HCT116 (cell line): ENCODE measurements around the gene SAYSD1. TPM values are rescaled to one million over a fixed set of nuclear protein-coding genes. Genes with fewer than 3 reads are reported as not detected.

Source experiments
- ATAC-seq: fragments of 200-7000 bp; cut with Tn5 transposase; 2 replicates; pipeline ENCODE4 v1.9.1; 2020; ENCODE audit warnings: mild to moderate bottlenecking, moderate library complexity
- BruUV-seq: library from RNA; stranded (reverse); fragments of 400-500 nt; replicated peaks from 2 replicates; lab custom pipeline; 2021; lab: Mats Ljungman, UMichigan
- CTCF ChIA-PET: fragments of 300-600 bp; sonication (Branson Sonifier 250); formaldehyde crosslinking; loops from one replicate; lab custom pipeline; 2021; ENCODE audit warnings: antibody characterized with exemption; lab: Charles Lee
- POLR2A ChIA-PET: fragments of 300-600, 350-600 bp; sonication (Branson Sonifier 250); formaldehyde crosslinking; loops from one replicate; lab custom pipeline; 2021; ENCODE audit warnings: antibody characterized with exemption; lab: Charles Lee
- RAD21 ChIA-PET, 2 experiments: fragments of 300-600 bp; sonication (Branson Sonifier 250); formaldehyde crosslinking; loops; one replicate each; lab custom pipeline; 2023; ENCODE audit warnings: low total read pairs in 2 of 2; ENCODE audit not compliant: uncharacterized antibody in 2 of 2, unreplicated experiment in 2 of 2, low non-redundant PET in 1 of 2; lab: Charles Lee
- DNase-seq: peaks from one replicate; pipeline ENCODE4 v3.0.0-alpha.2; 2010; ENCODE audit warnings: low read depth, low spot score
- H2AFZ ChIP-seq: fragments of 200-600 bp; shearing (Covaris generic), sonication (generic); 2 replicates; pipeline ENCODE4 v1.6.1; 2017; ENCODE audit warnings: low read depth, mixed run types, mixed read lengths, antibody characterized with exemption, low read length; ENCODE audit not compliant: poor library complexity, severe bottlenecking
- H3K27ac ChIP-seq: 2 replicates; pipeline ENCODE4 v1.5.1; 2012; ENCODE audit warnings: low read depth, low read length
- H3K27me3 ChIP-seq: fragments of 200-600 bp; sonication (generic); 2 replicates; pipeline ENCODE4 v1.6.1; 2016; ENCODE audit warnings: mixed run types, low read length, mixed read lengths; ENCODE audit not compliant: insufficient read depth
- H3K36me3 ChIP-seq, 2 experiments: fragments of 200-500 bp in 1 of 2; fragments of 200-600 bp in 1 of 2; sonication (Bioruptor generic) in 1 of 2; sonication (generic) in 1 of 2; 2 replicates each; pipeline versions ENCODE4 v1.5.1 to v1.6.1; 2014 to 2016; ENCODE audit warnings: low read length in 2 of 2, inconsistent platforms in 1 of 2, mixed read lengths in 1 of 2, mixed run types in 1 of 2; ENCODE audit not compliant: insufficient read depth in 2 of 2, control insufficient read depth in 1 of 2
- H3K4me1 ChIP-seq, 2 experiments: fragments of 200-600 bp in 1 of 2; sonication (generic) in 1 of 2; 2 replicates each; pipeline versions ENCODE4 v1.5.1 to v1.6.1; 2012 to 2017; ENCODE audit warnings: low read length in 2 of 2, inconsistent platforms in 1 of 2, mild to moderate bottlenecking in 1 of 2, mixed read lengths in 1 of 2, mixed run types in 1 of 2, moderate library complexity in 1 of 2; ENCODE audit not compliant: insufficient read depth in 2 of 2, control insufficient read depth in 1 of 2
- H3K4me2 ChIP-seq: fragments of 200-600 bp; sonication (generic); 2 replicates; pipeline ENCODE4 v1.6.1; 2017; ENCODE audit warnings: mixed run types, low read length, mixed read lengths
- H3K4me3 ChIP-seq, 2 experiments: fragments of 200-600 bp in 1 of 2; sonication (generic) in 1 of 2; replicated peaks in 1 of 2; 2 replicates each; pipeline ENCODE4 v1.5.1; 2011 to 2016; ENCODE audit warnings: low read length in 2 of 2, control low read depth in 1 of 2, low read depth in 1 of 2, mild to moderate bottlenecking in 1 of 2, mixed read lengths in 1 of 2, mixed run types in 1 of 2
- H3K79me2 ChIP-seq: fragments of 200-600 bp; sonication (generic); 2 replicates; pipeline ENCODE4 v1.6.1; 2017; ENCODE audit warnings: mild to moderate bottlenecking, mixed run types, low read length, moderate library complexity, mixed read lengths; ENCODE audit not compliant: insufficient read depth
- H3K9ac ChIP-seq: fragments of 200-600 bp; sonication (generic); 2 replicates; pipeline ENCODE4 v1.6.1; 2016; ENCODE audit warnings: low read length, mixed read lengths
- H3K9me2 ChIP-seq: fragments of 200-600 bp; sonication (generic), shearing (Covaris generic); 2 replicates; pipeline ENCODE4 v1.6.1; 2017; ENCODE audit warnings: mixed run types, mild to moderate bottlenecking, moderate library complexity; ENCODE audit not compliant: insufficient read depth
- H3K9me3 ChIP-seq, 2 experiments: fragments of 200-500 bp in 1 of 2; fragments of 200-600 bp in 1 of 2; sonication (Bioruptor generic) in 1 of 2; sonication (generic) in 1 of 2; 2 replicates each; pipeline ENCODE4 v1.6.1; 2014 to 2017; ENCODE audit warnings: low read length in 2 of 2, mixed read lengths in 2 of 2, inconsistent platforms in 1 of 2, low read depth in 1 of 2, mild to moderate bottlenecking in 1 of 2, mixed run types in 1 of 2, moderate library complexity in 1 of 2; ENCODE audit not compliant: control insufficient read depth in 1 of 2, insufficient read depth in 1 of 2
- H4K20me1 ChIP-seq: fragments of 200-600 bp; sonication (generic), shearing (Covaris generic); 2 replicates; pipeline ENCODE4 v1.6.1; 2017; ENCODE audit warnings: mixed run types, mild to moderate bottlenecking, moderate library complexity; ENCODE audit not compliant: insufficient read depth
- ATF3 ChIP-seq: IDR thresholded peaks from 2 replicates; pipeline ENCODE4 v1.6.1; 2012
- CBX3 ChIP-seq: IDR thresholded peaks from 2 replicates; pipeline ENCODE4 v1.6.1; 2012; ENCODE audit warnings: low read depth
- CEBPB ChIP-seq: IDR thresholded peaks from 2 replicates; pipeline ENCODE4 v1.6.1; 2012; ENCODE audit warnings: low read depth
- CTCF ChIP-seq, 3 experiments: fragments of 200-600 bp in 1 of 3; sonication (generic) in 1 of 3; IDR thresholded peaks in 2 of 3; conservative IDR thresholded peaks in 1 of 3; 2 replicates each; pipeline ENCODE4 v1.5.1; 2012 to 2017; ENCODE audit warnings: low read depth in 2 of 3, low read length in 2 of 3, antibody characterized with exemption in 1 of 3, borderline replicate concordance in 1 of 3, control low read depth in 1 of 3, mild to moderate bottlenecking in 1 of 3, mixed read lengths in 1 of 3, mixed run types in 1 of 3, moderate library complexity in 1 of 3; ENCODE audit not compliant: insufficient read depth in 1 of 3
- ELF1 ChIP-seq: IDR thresholded peaks from 2 replicates; pipeline ENCODE4 v1.6.1; 2012; ENCODE audit warnings: low read depth, borderline replicate concordance
- EZH2 ChIP-seq: fragments of 200-600 bp; sonication (generic); IDR thresholded peaks from 2 replicates; pipeline ENCODE4 v1.6.1; 2017; ENCODE audit warnings: antibody characterized with exemption, mixed run types
- EZH2phosphoT487 ChIP-seq: fragments of 200-600 bp; IDR thresholded peaks from 2 replicates; pipeline ENCODE4 v1.6.1; 2018; ENCODE audit warnings: antibody characterized with exemption, borderline replicate concordance
- JUND ChIP-seq: IDR thresholded peaks from 2 replicates; pipeline ENCODE4 v1.6.1; 2012
- MAX ChIP-seq: IDR thresholded peaks from 2 replicates; pipeline ENCODE4 v1.6.1; 2012
- POLR2AphosphoS5 ChIP-seq: IDR thresholded peaks from 2 replicates; pipeline ENCODE4 v1.6.1; 2011; ENCODE audit warnings: mild to moderate bottlenecking, low read depth, low read length, moderate library complexity
- RAD21 ChIP-seq: IDR thresholded peaks from 2 replicates; pipeline ENCODE4 v1.6.1; 2012; ENCODE audit warnings: low read depth, mild to moderate bottlenecking
- REST ChIP-seq: IDR thresholded peaks from 2 replicates; pipeline ENCODE4 v1.6.1; 2012; ENCODE audit warnings: low read depth
- SIN3A ChIP-seq: IDR thresholded peaks from 2 replicates; pipeline ENCODE4 v1.6.1; 2012; ENCODE audit warnings: low read depth
- SRF ChIP-seq: IDR thresholded peaks from 2 replicates; pipeline ENCODE4 v1.6.1; 2012; ENCODE audit warnings: low read depth
- TCF7L2 ChIP-seq: IDR thresholded peaks from 2 replicates; pipeline ENCODE4 v1.7.0; 2011; ENCODE audit warnings: borderline replicate concordance, inconsistent platforms; ENCODE audit not compliant: insufficient read depth, insufficient read length; ENCODE audit errors: extremely low read depth
- ZNF274 ChIP-seq: fragments of 200-500 bp; sonication (Bioruptor generic); IDR thresholded peaks from 2 replicates; pipeline ENCODE4 v1.6.1; 2014; ENCODE audit warnings: mild to moderate bottlenecking, low read depth, low read length, inconsistent platforms
- intact Hi-C: fragments of 100-400 bp; cut with micrococcal nuclease; formaldehyde crosslinking; loops from 2 replicates; pipeline ENCODE4 v1.10.0; 2022
- total RNA-seq: library from RNA; stranded (reverse); gene quantifications from one replicate; pipeline ENCODE4 v1.2.1, GENCODE V29; 2021; ENCODE audit not compliant: unreplicated experiment

SAYSD1 gene
- total RNA-seq, 1 experiment from 2014 or later: 10.1 TPM

GRCh38 chr6:39144481-39145173 is 29.6 kb upstream of the SAYSD1 start (continued):
- no peak for TF ChIP-seq SRF
- no peak for TF ChIP-seq ZNF274
- no peak for TF ChIP-seq JUND
- TF ChIP-seq CEBPB: no peak

- no TSS peak for BruUV-seq
- Histone ChIP-seq H3K27ac (no peak overlapping the region), H3K9ac (no peak overlapping the region)
- TF ChIP-seq MAX (no peak), ELF1 (no peak), JUND (no peak), TCF7L2 (no peak), CBX3 (no peak), CTCF (IDR thresholded peaks at IDR 0.05 in 2 of 3, conservative IDR thresholded peaks at IDR 0.05 in 1 of 3; ENCODE audit: borderline replicate concordance in 1 of 3, insufficient read depth in 1 of 3, low read depth in 2 of 3, low read length in 2 of 3) (no peak), SIN3A (no peak), RAD21 (no peak), ATF3 (no peak), EZH2phosphoT487 (no peak), SRF (no peak), POLR2AphosphoS5 (no peak), REST (no peak), EZH2 (no peak)
- TF ChIP-seq, all 23 proteins: peak for 0
- no peak overlapping the region for H3K4me3 ChIP-seq
- peaks cover 26% of the 10 kb centered on the region for H3K27me3 ChIP-seq
- ATAC-seq: no peak
- no peaks in the 10 kb centered on the region for H3K9me2 ChIP-seq
- DNase-seq: no peak
- RAD21 ChIA-PET: no interaction called here
- no peaks in the 10 kb centered on the region for H3K36me3 ChIP-seq
- H3K4me1 ChIP-seq: no peaks in the 10 kb centered on the region
- CTCF ChIA-PET: no interaction called here
- no peak overlapping the region for H2AFZ ChIP-seq
- no peaks in the 10 kb centered on the region for H3K79me2 ChIP-seq
- H4K20me1 ChIP-seq: no peaks in the 10 kb centered on the region
- no peak overlapping the region for H3K4me2 ChIP-seq
- no peaks in the 10 kb centered on the region for H3K9me3 ChIP-seq
- intact Hi-C loops: no loop called here
- POLR2A ChIA-PET: no interaction called here
Observed at GRCh38 chr6:39143238-39143930, 28.4 kb upstream of the SAYSD1 start.
